ENCODE measurements around the gene IRF2BPL.

Gene IRF2BPL

DNA sequence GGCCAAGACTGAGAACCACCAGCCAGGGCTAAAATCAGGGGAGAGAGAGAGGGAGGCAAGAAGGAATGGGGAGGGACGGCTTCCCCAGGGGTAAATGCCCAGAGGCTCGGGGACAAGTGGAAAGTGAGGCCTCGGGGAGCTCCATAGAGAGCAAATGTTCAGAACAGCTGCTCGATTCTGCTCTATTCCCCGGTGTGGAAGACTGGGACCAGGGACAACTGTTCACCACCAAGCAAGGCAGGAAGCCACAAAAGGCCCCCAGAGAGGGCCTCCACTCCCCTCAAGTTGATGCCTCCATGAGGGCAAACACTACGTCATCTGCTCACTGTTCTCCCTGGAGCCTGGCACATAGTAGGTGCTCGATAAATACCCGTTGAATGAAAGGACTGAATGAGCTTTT lies 53.5 kb downstream of the IRF2BPL start:
- no peak overlapping the region for H3K27ac ChIP-seq (replicated peaks)
- no peak for DNase-seq (ENCODE audit: low read depth in 1 of 2, low spot score in 1 of 2)
- TF ChIP-seq, protein P1, sequence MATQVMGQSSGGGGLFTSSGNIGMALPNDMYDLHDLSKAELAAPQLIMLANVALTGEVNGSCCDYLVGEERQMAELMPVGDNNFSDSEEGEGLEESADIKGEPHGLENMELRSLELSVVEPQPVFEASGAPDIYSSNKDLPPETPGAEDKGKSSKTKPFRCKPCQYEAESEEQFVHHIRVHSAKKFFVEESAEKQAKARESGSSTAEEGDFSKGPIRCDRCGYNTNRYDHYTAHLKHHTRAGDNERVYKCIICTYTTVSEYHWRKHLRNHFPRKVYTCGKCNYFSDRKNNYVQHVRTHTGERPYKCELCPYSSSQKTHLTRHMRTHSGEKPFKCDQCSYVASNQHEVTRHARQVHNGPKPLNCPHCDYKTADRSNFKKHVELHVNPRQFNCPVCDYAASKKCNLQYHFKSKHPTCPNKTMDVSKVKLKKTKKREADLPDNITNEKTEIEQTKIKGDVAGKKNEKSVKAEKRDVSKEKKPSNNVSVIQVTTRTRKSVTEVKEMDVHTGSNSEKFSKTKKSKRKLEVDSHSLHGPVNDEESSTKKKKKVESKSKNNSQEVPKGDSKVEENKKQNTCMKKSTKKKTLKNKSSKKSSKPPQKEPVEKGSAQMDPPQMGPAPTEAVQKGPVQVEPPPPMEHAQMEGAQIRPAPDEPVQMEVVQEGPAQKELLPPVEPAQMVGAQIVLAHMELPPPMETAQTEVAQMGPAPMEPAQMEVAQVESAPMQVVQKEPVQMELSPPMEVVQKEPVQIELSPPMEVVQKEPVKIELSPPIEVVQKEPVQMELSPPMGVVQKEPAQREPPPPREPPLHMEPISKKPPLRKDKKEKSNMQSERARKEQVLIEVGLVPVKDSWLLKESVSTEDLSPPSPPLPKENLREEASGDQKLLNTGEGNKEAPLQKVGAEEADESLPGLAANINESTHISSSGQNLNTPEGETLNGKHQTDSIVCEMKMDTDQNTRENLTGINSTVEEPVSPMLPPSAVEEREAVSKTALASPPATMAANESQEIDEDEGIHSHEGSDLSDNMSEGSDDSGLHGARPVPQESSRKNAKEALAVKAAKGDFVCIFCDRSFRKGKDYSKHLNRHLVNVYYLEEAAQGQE (IDR thresholded peaks at IDR 0.05; ENCODE audit: insufficient replicate concordance, low read depth) = no peak
- TF ChIP-seq, protein P2, sequence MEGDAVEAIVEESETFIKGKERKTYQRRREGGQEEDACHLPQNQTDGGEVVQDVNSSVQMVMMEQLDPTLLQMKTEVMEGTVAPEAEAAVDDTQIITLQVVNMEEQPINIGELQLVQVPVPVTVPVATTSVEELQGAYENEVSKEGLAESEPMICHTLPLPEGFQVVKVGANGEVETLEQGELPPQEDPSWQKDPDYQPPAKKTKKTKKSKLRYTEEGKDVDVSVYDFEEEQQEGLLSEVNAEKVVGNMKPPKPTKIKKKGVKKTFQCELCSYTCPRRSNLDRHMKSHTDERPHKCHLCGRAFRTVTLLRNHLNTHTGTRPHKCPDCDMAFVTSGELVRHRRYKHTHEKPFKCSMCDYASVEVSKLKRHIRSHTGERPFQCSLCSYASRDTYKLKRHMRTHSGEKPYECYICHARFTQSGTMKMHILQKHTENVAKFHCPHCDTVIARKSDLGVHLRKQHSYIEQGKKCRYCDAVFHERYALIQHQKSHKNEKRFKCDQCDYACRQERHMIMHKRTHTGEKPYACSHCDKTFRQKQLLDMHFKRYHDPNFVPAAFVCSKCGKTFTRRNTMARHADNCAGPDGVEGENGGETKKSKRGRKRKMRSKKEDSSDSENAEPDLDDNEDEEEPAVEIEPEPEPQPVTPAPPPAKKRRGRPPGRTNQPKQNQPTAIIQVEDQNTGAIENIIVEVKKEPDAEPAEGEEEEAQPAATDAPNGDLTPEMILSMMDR (IDR thresholded peaks at IDR 0.05; ENCODE audit: insufficient read depth, low read length) = no peak
- no peak for TF ChIP-seq GABPA (IDR thresholded peaks at IDR 0.05; ENCODE audit: low read depth)
- TF ChIP-seq SPI1 (IDR thresholded peaks at IDR 0.05; ENCODE audit: borderline replicate concordance, low read depth) = no peak
- no peak for TF ChIP-seq POLR2AphosphoS5 (IDR thresholded peaks at IDR 0.05; ENCODE audit: low read depth)
- H3K27me3 ChIP-seq (ENCODE audit: insufficient read depth, poor library complexity, severe bottlenecking) = no peaks in the 10 kb centered on the region
- H3K4me3 ChIP-seq (replicated peaks; ENCODE audit: insufficient read depth, low read length) = no peak overlapping the region

All from HL-60 (cell line).